Activated CD8-positive, alpha-beta memory T cell treated with anti-CD3 and anti-CD28 coated beads, Interleukin-2, amount 50 U/mL, for 4 hours (primary cell): ENCODE measurements around the gene ACOX2.
A peak's percentile ranks its signal among the peaks of the same experiment; 100 is the strongest.

Source experiments
- DNase-seq: peaks from one replicate; pipeline ENCODE4 v3.0.0-alpha.2; 2020

ACOX2 gene

DNA sequence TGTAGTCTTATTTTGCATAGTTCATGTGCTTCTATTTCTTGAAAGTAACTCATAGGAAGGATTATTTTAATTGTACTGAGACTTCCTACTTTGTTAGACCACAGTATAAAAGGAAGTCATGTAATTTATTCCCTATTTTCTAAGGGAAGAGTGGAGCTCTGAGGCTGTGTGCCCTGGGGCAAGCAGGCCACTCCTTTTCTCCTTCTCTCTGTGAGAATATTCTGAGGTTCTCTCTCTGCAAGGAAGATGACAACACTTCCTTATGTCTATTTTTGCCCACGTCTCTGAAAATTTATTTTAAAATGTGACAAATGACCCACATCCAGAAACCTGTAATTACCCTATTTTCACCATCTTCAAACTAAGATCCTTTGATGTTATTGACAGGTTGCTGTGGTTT, 34.1 kb downstream of the ACOX2 start:
- DNase-seq = no peak

DNA sequence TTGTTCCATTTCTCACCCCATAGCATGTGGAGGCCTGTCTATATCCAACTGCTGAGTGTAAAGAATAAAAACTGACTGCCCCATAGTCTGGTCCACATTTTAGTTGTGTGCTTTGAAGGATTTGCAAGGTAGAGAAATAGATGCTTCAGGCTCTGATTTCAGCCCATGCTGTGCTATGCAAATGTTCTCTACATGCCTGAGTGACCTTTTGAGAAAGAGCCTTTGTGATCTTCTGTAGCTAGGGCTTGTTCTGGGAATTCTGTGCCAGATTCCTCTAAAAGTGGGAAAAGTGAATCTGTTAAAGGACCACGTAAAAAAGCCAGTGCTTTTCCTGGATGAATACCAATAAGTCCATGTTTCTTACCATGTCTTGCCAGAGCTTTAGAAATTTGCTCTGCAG, 39.9 kb downstream of the ACOX2 start:
- no peak for DNase-seq

DNA sequence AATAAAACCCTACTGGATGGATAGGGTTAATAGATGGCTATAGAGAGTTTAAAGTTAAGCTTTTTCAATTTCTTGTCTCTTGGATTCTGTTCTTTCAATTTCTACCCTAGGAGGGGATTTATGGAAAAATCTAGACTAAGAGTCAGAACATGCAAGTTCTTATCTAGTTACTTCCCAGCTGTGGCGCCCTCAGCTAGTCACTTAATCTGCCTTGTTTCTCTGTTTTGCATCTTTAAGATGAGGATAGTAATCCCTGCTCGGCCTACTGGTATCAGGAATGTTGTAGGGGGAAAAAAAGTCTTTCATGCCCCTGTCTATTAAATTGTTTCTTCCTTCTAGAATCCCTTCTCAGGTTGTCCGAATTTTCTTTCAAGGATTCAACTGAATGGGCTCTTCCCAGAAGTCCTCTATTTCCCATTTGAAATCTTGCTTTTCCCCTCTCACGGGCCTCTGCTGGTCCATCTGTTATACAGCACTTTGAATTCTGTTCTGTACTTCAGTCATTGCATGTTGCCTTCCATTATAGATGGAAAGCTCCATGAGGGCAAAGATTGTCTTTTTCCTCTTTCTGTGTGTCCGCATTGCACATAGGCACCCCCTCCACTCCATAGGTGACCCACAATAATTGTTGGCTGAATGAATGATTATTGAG, 40.7 kb downstream of the ACOX2 start:
- no peak for DNase-seq

GRCh38 chr3:58495101-58495500, 41.9 kb downstream of the ACOX2 start:
- DNase-seq = no peak

DNA sequence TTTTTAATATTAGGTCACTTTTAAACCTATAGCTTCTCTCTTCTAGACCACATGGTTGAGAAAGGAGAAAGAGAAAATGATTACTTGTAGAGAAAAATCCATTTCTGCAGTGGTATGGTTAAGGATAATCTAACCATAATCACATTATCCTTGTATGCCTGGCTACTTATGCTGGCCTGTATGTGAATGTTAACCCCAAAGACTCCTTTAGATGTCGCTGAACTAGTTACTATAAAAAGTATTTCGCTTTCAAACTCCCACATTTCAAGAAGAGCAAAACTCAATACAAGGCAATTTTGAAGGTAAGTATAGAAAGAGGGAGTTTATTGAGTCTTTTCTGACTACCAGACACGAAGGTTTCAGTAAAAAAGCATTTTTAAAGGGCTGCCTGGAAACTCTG, 42.9 kb downstream of the ACOX2 start:
- DNase-seq = no peak

- DNase-seq = no peak
Observed at GRCh38 chr3:58492494-58492905, 44.5 kb downstream of the ACOX2 start.

- DNase-seq = peak; percentile 89
Observed at GRCh38 chr3:58491506-58492402, 45.2 kb downstream of the ACOX2 start, which contains the start of gene KCTD6. Gene KCTD6, plus strand, starts transcription at chr3:58492096. Its CDS starts 6,660 bp downstream, at chr3:58498756.

DNA sequence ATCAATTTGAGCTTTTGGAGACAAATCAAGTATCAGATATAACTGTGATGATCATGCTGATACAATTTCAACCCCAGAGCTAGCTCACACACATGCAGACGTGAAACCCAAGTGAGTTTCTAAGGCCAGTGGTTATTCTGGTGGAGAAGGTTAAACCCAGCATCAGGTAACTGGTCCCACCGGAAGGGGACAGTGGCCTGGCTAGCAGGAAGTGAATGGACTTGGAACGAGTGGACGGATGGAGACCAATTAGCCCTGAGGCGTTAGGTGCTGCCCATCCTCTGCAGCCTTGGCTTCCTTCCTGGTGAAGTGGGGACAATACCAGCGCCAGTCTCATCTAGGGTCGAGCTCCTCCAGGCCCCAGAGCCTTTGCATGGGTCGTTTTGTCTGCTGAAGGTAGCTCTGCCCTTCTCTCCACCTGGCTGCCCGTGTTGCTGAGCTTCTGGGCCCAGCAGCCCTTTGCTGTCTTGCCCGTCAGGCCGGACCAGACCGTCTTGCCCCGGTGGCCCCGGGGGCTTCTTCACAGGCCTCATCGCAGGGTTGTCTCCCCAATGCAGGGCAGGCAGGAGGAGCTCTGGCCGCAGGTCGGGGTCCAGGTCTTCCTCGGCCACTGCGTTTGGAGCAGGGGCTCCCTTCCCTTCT, 46.0 kb downstream of the ACOX2 start:
- DNase-seq = peak; percentile 21

GRCh38 chr3:58488967-58489366, 48.0 kb downstream of the ACOX2 start:
- no peak for DNase-seq

GRCh38 chr3:58487140-58487886, 49.7 kb downstream of the ACOX2 start:
- no peak for DNase-seq

GRCh38 chr3:58485801-58486435, 51.1 kb downstream of the ACOX2 start:
- no peak for DNase-seq

- no peak for DNase-seq
Observed at GRCh38 chr3:58484722-58485069, 52.3 kb downstream of the ACOX2 start.

- no peak for DNase-seq
Observed at GRCh38 chr3:58484045-58484721, 52.8 kb downstream of the ACOX2 start.

- no peak for DNase-seq
Observed at GRCh38 chr3:58482917-58483636, 53.9 kb downstream of the ACOX2 start.

DNA sequence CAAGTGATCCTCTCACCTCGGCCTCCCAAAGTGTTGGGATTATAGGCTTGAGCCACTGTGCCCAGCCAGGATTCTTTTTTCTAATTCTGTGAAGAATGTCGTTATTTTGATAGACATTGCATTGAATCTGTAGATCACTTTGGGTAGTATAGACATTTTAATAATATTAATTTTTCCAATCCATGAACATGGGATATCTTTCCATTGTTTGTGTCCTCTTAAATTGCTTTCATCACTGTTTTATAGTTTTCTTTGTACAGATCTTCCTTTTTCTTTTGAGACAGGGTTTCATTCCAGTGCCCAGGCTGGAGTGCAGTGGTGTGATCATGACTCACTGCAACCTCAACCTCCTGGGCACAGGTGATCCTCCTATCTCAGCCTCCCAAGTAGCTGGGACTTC, 56.7 kb downstream of the ACOX2 start:
- no peak for DNase-seq

DNA sequence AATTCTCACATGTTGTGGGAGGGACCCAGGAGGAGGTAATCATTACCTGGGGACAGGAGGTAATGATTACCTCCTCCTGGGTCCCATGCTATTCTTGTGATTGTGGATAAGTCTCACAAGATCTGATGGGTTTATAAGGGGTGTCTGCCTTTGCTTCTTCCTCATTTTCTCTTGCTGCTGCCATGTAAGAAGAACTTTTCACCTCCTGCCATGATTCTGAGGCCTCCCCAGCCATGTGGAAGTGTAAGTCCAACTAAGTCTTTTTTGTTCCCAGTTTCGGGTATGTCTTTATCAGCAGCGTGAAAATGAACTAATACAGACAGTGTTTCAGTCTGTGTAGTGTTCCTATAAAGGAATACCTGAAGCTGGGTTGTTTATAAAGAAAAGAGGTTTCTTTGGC, 58.2 kb downstream of the ACOX2 start:
- DNase-seq = no peak

DNA sequence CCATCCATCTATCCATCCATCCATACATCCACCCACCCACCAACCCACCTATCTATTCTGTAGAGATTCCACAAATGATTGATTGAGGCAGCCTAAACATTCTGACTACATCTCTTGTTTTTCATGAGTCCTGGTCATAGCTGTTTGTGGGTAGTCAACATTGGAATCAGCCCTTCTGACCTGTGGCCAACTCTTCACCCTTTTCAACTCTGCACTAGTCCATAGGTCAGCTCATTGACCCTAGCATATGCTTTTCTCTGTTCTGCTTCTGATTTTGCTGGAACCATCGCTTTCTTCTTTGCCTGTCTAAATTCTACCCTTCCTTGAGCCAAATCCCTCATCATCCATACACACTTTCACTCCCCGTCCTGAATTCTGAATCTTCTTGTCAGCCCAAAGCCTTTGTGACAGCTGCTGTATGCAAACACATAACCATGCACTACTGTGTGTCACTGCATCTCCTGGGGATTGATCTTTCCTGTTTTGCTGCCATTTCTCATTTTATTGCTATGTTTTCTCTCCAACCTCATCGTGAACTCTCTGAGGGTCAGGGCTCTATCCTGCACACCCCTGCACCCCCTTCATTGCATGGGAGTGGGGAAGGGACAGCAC, 61.9 kb downstream of the ACOX2 start:
- no peak for DNase-seq

GRCh38 chr3:58474348-58474911, 62.6 kb downstream of the ACOX2 start:
- DNase-seq = no peak

GRCh38 chr3:58473275-58473674, 63.7 kb downstream of the ACOX2 start:
- DNase-seq = no peak
